SHP77 (cell line): ENCODE measurements around the gene TOM1L2.

Experiments used
- DNase-seq, 2 experiments: peaks; one replicate each; lab custom pipeline; 2025; lab: John Stamatoyannopoulos, UW

TOM1L2 gene

GRCh38 chr17:17849147-17849820 is 122.9 kb downstream of the TOM1L2 start:
- DNase-seq, result peak; percentile 45 to 74

- no peak for DNase-seq
Observed at GRCh38 chr17:17848311-17849082, 123.7 kb downstream of the TOM1L2 start.

DNA sequence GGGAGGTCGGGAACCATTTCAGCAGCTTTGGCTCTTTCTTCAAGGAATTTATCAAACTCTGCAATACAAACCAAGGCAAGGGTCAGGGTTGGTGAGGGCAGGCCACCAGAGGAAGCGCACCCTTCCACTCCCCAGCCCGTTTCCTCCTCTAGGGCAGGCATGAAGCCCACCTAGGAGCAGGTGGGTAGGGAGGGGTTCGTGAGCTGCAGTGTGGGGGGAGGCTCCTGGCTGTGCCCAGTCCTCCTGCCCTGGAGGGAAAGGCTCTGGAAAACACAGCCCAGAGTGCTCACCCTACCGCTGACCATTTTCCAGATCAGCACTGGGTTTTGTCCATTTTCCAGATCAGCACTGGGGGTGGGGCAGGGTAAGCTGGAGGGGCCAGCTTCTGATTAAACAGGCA is 124.5 kb downstream of the TOM1L2 start:
- DNase-seq, result no peak

DNA sequence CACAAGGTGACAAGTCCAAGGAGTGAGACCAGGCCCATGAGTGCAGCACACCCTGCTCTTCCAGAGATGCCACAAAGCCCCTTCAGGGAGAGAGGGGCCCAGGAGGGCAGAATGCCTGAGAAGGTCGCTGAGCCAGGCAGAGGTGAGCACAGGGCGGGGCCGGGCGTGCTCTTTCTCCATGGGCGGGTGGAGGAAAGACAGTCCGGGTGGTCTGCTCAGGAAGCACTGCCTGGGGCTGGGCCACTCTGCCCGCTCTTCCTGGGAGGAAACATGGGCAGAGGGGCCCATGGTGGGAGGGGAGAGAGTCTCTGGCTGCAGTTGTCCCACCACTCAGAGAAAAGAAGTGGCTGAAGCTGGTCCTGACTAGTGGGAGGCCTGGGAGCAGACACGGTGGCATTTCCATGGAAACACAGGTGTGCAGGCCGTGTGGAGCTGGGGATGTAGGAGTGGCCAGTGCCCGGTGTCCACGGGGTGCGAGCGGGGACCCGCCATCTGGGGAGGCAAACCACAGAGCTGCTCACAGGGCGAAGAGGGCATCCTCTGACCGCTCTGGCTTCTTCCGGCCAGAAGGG is 125.0 kb downstream of the TOM1L2 start:
- no peak for DNase-seq

DNA sequence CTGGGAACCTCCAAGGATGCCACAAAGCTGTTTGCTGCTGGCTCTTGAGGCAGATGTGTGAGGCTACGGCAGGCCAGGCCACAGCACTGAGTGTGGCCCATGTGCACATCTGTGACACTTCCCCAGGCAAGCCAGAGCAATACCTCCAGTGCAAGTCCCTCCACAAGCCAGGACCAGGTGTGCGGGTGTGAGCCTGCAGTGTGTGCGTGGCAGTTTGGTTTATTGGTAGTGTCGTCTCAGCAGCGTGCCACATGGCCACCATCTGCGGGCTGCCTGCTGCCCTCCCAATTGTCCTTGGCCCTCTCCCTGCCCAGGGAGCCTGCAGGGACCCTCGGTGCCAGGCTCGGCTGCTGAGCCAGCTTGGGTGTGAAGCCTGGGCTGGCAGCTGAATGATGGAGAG is 125.6 kb downstream of the TOM1L2 start:
- no peak for DNase-seq

- DNase-seq, result no peak
Observed at GRCh38 chr17:17846003-17846402, 126.2 kb downstream of the TOM1L2 start.

DNA sequence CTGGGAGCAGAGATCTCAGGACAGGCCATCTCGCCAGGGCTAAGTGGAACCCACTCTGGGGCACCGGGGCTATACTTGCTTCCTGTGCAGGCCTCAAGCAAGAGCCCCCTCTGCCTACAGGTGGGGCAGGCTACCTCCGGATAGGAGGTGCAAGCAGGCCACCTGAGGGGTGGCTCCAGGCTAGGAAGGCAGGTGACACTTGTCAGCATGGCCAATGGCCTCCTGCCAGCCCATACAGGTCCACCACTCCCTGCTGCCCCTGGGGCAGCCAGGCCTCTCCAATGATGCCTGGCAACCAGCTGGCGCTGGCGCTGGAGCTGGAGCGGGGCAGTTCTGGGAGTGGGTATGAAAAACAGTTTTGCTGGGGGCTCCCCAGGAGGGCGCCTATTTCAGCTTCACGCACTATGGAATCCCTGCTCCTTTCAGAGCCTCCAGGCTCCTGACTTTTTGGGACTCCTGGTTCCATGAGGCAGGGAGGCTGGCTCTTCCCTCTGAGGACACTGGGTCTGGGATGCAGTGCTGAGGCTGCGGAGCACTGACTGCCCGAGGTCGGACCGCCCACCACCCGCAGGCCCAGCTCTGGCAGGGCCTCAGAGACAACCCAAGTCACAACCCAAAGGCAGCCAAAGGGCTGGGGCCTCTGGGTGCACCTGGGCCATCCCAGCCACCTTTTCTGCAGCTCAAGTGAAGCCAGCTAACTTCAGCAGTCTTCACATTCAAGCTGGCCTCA is 127.0 kb downstream of the TOM1L2 start:
- no peak for DNase-seq

GRCh38 chr17:17844500-17844899 is 127.7 kb downstream of the TOM1L2 start:
- no peak for DNase-seq

- no peak for DNase-seq
Observed at GRCh38 chr17:17844079-17844478, 128.1 kb downstream of the TOM1L2 start.

- DNase-seq, result no peak
Observed at GRCh38 chr17:17843096-17843495, 129.1 kb downstream of the TOM1L2 start.

GRCh38 chr17:17842111-17842876 is 129.9 kb downstream of the TOM1L2 start:
- no peak for DNase-seq

GRCh38 chr17:17841601-17842025 is 130.6 kb downstream of the TOM1L2 start:
- DNase-seq, result no peak

GRCh38 chr17:17840751-17841591 is 131.2 kb downstream of the TOM1L2 start:
- DNase-seq, result peak; percentile 47 to 51

- peak; percentile 94 to 98 for DNase-seq
Observed at GRCh38 chr17:17839791-17840707, 132.2 kb downstream of the TOM1L2 start.

GRCh38 chr17:17837966-17838962 is 133.9 kb downstream of the TOM1L2 start:
- peak; percentile 58 to 67 for DNase-seq

GRCh38 chr17:17837380-17837821 is 134.8 kb downstream of the TOM1L2 start:
- no peak for DNase-seq

DNA sequence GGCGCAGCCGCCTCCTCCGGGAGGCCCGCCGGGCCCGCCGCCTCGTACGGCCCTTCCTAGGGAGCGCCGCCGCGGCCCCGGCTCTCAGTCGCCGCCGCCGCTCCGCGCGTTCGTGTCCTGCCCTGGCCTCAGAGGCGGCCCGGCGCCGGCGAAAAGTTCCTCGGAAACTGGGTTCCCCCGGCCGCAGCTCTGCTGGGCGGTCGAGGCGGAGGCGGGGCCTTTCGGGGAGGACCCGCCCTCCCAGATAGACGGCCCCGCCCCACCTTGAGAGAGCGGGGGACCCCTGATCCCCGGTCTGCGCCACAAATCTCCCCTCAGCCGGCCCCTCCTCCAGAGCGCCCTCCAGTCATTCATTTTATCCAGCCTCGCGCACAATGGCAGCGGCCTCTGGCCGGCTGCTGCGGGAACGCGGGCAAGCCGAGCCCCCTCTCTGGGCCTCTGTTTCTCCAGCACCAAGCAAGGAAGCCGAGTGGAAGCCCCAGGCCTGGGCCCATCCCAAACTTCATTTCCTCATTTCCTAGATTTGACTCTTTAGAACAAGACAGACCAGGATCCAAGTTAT is 135.3 kb downstream of the TOM1L2 start, which contains the start of gene SREBF1:
Gene SREBF1 (minus strand): TSS at position 169 of the 562 bp plus-strand sequence. CDS start 169 bp downstream, outside the sequence.
- DNase-seq, result peak in 1 of 2 experiments; percentile 49
